IMR-90 (cell line): Measurements from ENCODE around the gene SCAF1. TPM values are rescaled to one million over a fixed set of nuclear protein-coding genes. Genes with fewer than 3 reads are reported as not detected.

Experiments used
- ATAC-seq: fragments of 200-7000 bp; cut with Tn5 transposase; 2 replicates; pipeline ENCODE4 v1.9.1; 2020; ENCODE audit warnings: low read depth, mild to moderate bottlenecking, moderate library complexity
- BruUV-seq: library from RNA; stranded (reverse); fragments of 400-500 nt; replicated peaks from 2 replicates; lab custom pipeline; 2021; lab: Mats Ljungman, UMichigan
- CTCF ChIA-PET: fragments of 300-600 bp; formaldehyde crosslinking; extraction: SDS; loops from one replicate; lab custom pipeline; 2021; ENCODE audit warnings: antibody characterized with exemption; lab: Yijun Ruan, JAX
- POLR2A ChIA-PET: fragments of 300-600 bp; sonication (Branson Sonifier 250); formaldehyde crosslinking; loops from one replicate; lab custom pipeline; 2022; ENCODE audit warnings: antibody characterized with exemption; ENCODE audit not compliant: unreplicated experiment; lab: Charles Lee
- DNase-seq: peaks from one replicate; pipeline ENCODE4 v3.0.0; 2013
- H2AFZ ChIP-seq: replicated peaks from 2 replicates; pipeline ENCODE3; 2013; ENCODE audit warnings: low read length, mild to moderate bottlenecking; ENCODE audit not compliant: poor library complexity
- H2AK5ac ChIP-seq: 2 replicates; pipeline ENCODE4 v1.6.1; 2013; ENCODE audit warnings: low read depth, low read length, inconsistent platforms
- H2AK9ac ChIP-seq: replicated peaks from 2 replicates; pipeline ENCODE3; 2013; ENCODE audit warnings: mild to moderate bottlenecking, low read depth, low read length, moderate library complexity; ENCODE audit not compliant: poor library complexity
- H2BK120ac ChIP-seq: 2 replicates; pipeline ENCODE4 v1.6.1; 2013; ENCODE audit warnings: low read depth, low read length, inconsistent platforms
- H2BK15ac ChIP-seq: 3 replicates; pipeline ENCODE4 v1.6.1; 2013; ENCODE audit warnings: low read depth, low read length, inconsistent platforms
- H2BK20ac ChIP-seq: 2 replicates; pipeline ENCODE4 v1.6.1; 2013; ENCODE audit warnings: low read depth, mild to moderate bottlenecking, inconsistent platforms, low read length, moderate library complexity
- H2BK5ac ChIP-seq: 2 replicates; pipeline ENCODE4 v1.6.1; 2013; ENCODE audit warnings: mild to moderate bottlenecking, low read depth, low read length, inconsistent platforms; ENCODE audit not compliant: poor library complexity, severe bottlenecking
- H3K14ac ChIP-seq: replicated peaks from 2 replicates; pipeline ENCODE4 v1.6.1; 2013; ENCODE audit warnings: low read depth, low read length, inconsistent platforms
- H3K18ac ChIP-seq: 2 replicates; pipeline ENCODE4 v1.6.1; 2013; ENCODE audit warnings: low read depth, low read length, control low read depth
- H3K23ac ChIP-seq: 2 replicates; pipeline ENCODE4 v1.6.1; 2013; ENCODE audit warnings: low read depth, low read length, inconsistent platforms
- H3K27ac ChIP-seq: 2 replicates; pipeline ENCODE4 v1.5.1; 2013; ENCODE audit warnings: mild to moderate bottlenecking, control low read depth, low read length; ENCODE audit not compliant: insufficient read depth
- H3K27me3 ChIP-seq: 2 replicates; pipeline ENCODE4 v1.6.1; 2013; ENCODE audit warnings: low read length; ENCODE audit not compliant: control insufficient read depth, insufficient read depth
- H3K36me3 ChIP-seq: 2 replicates; pipeline ENCODE4 v1.6.1; 2013; ENCODE audit warnings: low read length, mixed read lengths; ENCODE audit not compliant: control insufficient read depth, insufficient read depth
- H3K4ac ChIP-seq: 2 replicates; pipeline ENCODE4 v1.6.1; 2013; ENCODE audit warnings: low read depth, low read length, inconsistent platforms
- H3K4me1 ChIP-seq: 2 replicates; pipeline ENCODE4 v1.6.1; 2013; ENCODE audit warnings: low read length, mixed read lengths; ENCODE audit not compliant: control insufficient read depth, insufficient read depth
- H3K4me2 ChIP-seq: 2 replicates; pipeline ENCODE4 v1.6.1; 2013; ENCODE audit warnings: low read depth, mild to moderate bottlenecking, control low read depth, low read length, moderate library complexity
- H3K4me3 ChIP-seq: 2 replicates; pipeline ENCODE4 v1.5.1; 2013; ENCODE audit warnings: low read depth, mild to moderate bottlenecking, control low read depth, low read length, moderate library complexity; ENCODE audit not compliant: insufficient read depth
- H3K56ac ChIP-seq: 2 replicates; pipeline ENCODE4 v1.6.1; 2013; ENCODE audit warnings: low read length, inconsistent platforms; ENCODE audit not compliant: insufficient read depth; ENCODE audit errors: extremely low read depth
- H3K79me1 ChIP-seq, 2 experiments: 2 replicates each; pipeline ENCODE4 v1.6.1; 2013; ENCODE audit warnings: low read length in 2 of 2, inconsistent platforms in 1 of 2, low read depth in 1 of 2
- H3K9ac ChIP-seq: 2 replicates; pipeline ENCODE4 v1.6.1; 2013; ENCODE audit warnings: low read depth, low read length, control low read depth
- H3K9me1 ChIP-seq: 2 replicates; pipeline ENCODE4 v1.6.1; 2013; ENCODE audit warnings: low read length, inconsistent platforms; ENCODE audit not compliant: insufficient read depth
- H3K9me3 ChIP-seq: 2 replicates; pipeline ENCODE4 v1.6.1; 2013; ENCODE audit warnings: low read length; ENCODE audit not compliant: control insufficient read depth, insufficient read depth
- H4K20me1 ChIP-seq: 2 replicates; pipeline ENCODE4 v1.6.1; 2013; ENCODE audit warnings: low read length, inconsistent platforms; ENCODE audit not compliant: insufficient read depth
- H4K5ac ChIP-seq: 2 replicates; pipeline ENCODE4 v1.6.1; 2013; ENCODE audit warnings: mild to moderate bottlenecking, low read depth, low read length, control low read depth
- H4K8ac ChIP-seq, 2 experiments: 2 replicates each; pipeline ENCODE4 v1.6.1; 2013; ENCODE audit warnings: low read depth in 2 of 2, low read length in 2 of 2, control low read depth in 1 of 2, inconsistent platforms in 1 of 2
- H4K91ac ChIP-seq: 2 replicates; pipeline ENCODE4 v1.6.1; 2013; ENCODE audit warnings: low read depth, low read length, inconsistent platforms; ENCODE audit not compliant: insufficient read depth
- BHLHE40 ChIP-seq: fragments of 150-350 bp; IDR thresholded peaks from 2 replicates; pipeline ENCODE4 v1.6.1; 2016; ENCODE audit warnings: mild to moderate bottlenecking, low read depth, low read length
- CEBPB ChIP-seq: IDR thresholded peaks from 2 replicates; pipeline ENCODE4 v1.6.1; 2012; ENCODE audit warnings: low read depth, low read length, improper control_type of control experiment
- CHD1 ChIP-seq: IDR thresholded peaks from 2 replicates; pipeline ENCODE4 v1.6.1; 2012; ENCODE audit warnings: low read depth, low read length, improper control_type of control experiment
- FOS ChIP-seq: fragments of 150-350 bp; IDR thresholded peaks from 2 replicates; pipeline ENCODE4 v1.6.1; 2016; ENCODE audit warnings: low read depth, low read length
- MAZ ChIP-seq: IDR thresholded peaks from 2 replicates; pipeline ENCODE4 v1.6.1; 2012; ENCODE audit warnings: low read depth, mild to moderate bottlenecking, low read length, improper control_type of control experiment, moderate library complexity, borderline replicate concordance
- MXI1 ChIP-seq: IDR thresholded peaks from 2 replicates; pipeline ENCODE4 v1.6.1; 2012; ENCODE audit warnings: low read depth, mild to moderate bottlenecking, low read length, moderate library complexity, borderline replicate concordance
- NFE2L2 ChIP-seq: fragments of 150-350 bp; IDR thresholded peaks from 2 replicates; pipeline ENCODE4 v1.6.1; 2016; ENCODE audit warnings: low read depth, mild to moderate bottlenecking, low read length
- RAD21 ChIP-seq: IDR thresholded peaks from 2 replicates; pipeline ENCODE4 v1.6.1; 2012; ENCODE audit warnings: low read length, improper control_type of control experiment
- RCOR1 ChIP-seq: IDR thresholded peaks from 2 replicates; pipeline ENCODE4 v1.6.1; 2012; ENCODE audit warnings: mild to moderate bottlenecking, low read length, improper control_type of control experiment; ENCODE audit not compliant: insufficient replicate concordance
- RFX5 ChIP-seq: IDR thresholded peaks from 2 replicates; pipeline ENCODE4 v1.8.0; 2012; ENCODE audit warnings: low read depth, mild to moderate bottlenecking, low read length, moderate library complexity
- SMC3 ChIP-seq: fragments of 150-350 bp; IDR thresholded peaks from 2 replicates; pipeline ENCODE4 v1.6.1; 2016; ENCODE audit warnings: low read depth, mild to moderate bottlenecking, antibody characterized with exemption, low read length, moderate library complexity
- WGBS, 2 experiments: methylation state at CpG; one replicate each; pipeline versions ENCODE4 v1.1.5 to v1.1.7; 2013; ENCODE audit warnings: missing lambda C conversion rate in 2 of 2; ENCODE audit not compliant: insufficient read length in 1 of 2; ENCODE audit errors: extremely low coverage in 2 of 2; 5-methylcytosine and 5-hydroxymethylcytosine counted together
- dilution Hi-C: fragments of 300-500 bp; cut with HindIII; formaldehyde crosslinking; loops from one replicate; pipeline ENCODE4 v1.14.3; 2018; ENCODE audit warnings: low sequenced_read_pairs; ENCODE audit not compliant: unreplicated experiment
- in situ Hi-C: fragments of 300-500 bp; cut with MboI; formaldehyde crosslinking; loops from 3 replicates; pipeline ENCODE4 v1.14.3; 2019; ENCODE audit warnings: low sequenced_read_pairs, inconsistent platforms, mixed read lengths
- intact Hi-C: fragments of 100-400 bp; cut with micrococcal nuclease; formaldehyde crosslinking; loops from 2 replicates; pipeline ENCODE4 v1.10.0; 2022
- polyA plus RNA-seq, 3 experiments: library from polyadenylated mRNA; depleted of rRNA; stranded (reverse); fragments of >200 nt; gene quantifications; 2 replicates each; pipeline ENCODE4 v1.2.3, GENCODE V29; 2012; ENCODE audit warnings: low replicate concordance in 1 of 3
- total RNA-seq: library from RNA; depleted of rRNA; stranded (reverse); fragments of >200 nt; gene quantifications from 2 replicates; pipeline ENCODE4 v1.2.3, GENCODE V29; 2012

SCAF1 gene
- total and polyA plus RNA-seq, 2 of the 4 experiments (the other 2 are of a cell fraction), result 2.2 to 14.8 TPM

DNA sequence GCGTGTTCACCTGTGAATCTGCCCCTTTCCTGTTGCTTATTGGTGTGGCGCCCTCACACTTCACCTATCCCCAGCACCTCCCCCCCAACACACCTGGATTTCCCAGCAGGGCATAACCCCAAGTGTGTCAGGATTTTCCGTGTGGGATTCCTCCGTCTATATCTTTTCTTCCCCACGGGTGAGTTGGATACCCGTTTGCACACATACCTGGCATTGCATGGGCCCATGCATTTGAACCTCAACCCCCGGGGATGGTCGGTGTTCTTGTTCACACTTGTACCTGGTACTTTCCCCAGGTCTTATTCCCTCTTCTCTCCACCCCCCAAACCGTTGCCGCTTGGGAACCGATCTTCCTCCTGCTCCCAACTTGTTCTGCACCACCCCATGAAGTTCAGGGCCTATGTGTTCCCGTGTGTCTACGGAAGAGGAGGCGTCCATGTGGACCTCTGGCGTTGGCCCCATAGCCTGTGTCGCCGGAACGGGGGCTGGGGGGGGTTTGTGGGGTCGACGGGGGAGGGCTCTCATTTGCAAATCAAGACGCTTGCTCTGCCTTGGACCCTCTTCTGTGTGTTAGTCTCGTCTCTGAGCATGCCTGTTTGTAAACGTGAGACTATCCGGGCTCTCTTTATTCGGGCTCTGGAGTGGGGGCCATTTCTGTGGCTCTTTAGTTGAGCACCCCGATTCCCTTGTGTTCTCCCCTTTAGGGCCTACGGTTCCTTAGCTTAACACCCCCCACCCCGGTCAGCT, 49.4 kb upstream of the SCAF1 start:
- dilution Hi-C loops, result no loop called here
- WGBS, 2 experiments, result 0% methylated on average over 3 of the region's 28 CpGs; no CpG with 5 or more reads in 1 of the 2 experiments
- no peak overlapping the region; a peak in 1 of 4 replicates for H4K8ac ChIP-seq
- peak overlapping the region; percentile 72; the same call in 1 of the 2 replicates for H2AK5ac ChIP-seq
- intact Hi-C loops, result loop anchor here (5.0 kb wide), 1 partner anchor 85 kb away; the partner anchor contains the start of gene PRMT1
- peak overlapping the region; percentile 94 for H3K9ac ChIP-seq
- ATAC-seq, result no peak
- H2AK9ac ChIP-seq, result peak overlapping the region; percentile 98
- no TSS peak for BruUV-seq
- H3K79me1 ChIP-seq, result peaks cover 6 to 27% of the 10 kb centered on the region in 2 experiments; a peak in 3 of 4 replicates
- no peak overlapping the region for H4K5ac ChIP-seq
- peaks cover 26% of the 10 kb centered on the region for H3K36me3 ChIP-seq
- H2BK15ac ChIP-seq, result no peak overlapping the region
- H3K14ac ChIP-seq, result peak overlapping the region; percentile 60
- peak overlapping the region; percentile 85 for H2AFZ ChIP-seq
- H3K18ac ChIP-seq, result no peak overlapping the region
- no peaks in the 10 kb centered on the region for H3K9me3 ChIP-seq
- H4K91ac ChIP-seq, result no peak overlapping the region; the same call in 1 of the 2 replicates
- in situ Hi-C loops, result no loop called here
- H3K4me1 ChIP-seq, result peaks cover 7% of the 10 kb centered on the region; the same call in 1 of the 2 replicates
- no peak for DNase-seq
- H2BK20ac ChIP-seq, result no peak overlapping the region
- H3K23ac ChIP-seq, result peak overlapping the region; percentile 97
- H3K4me2 ChIP-seq, result peak overlapping the region; percentile 91
- peak overlapping the region; percentile 81 for H2BK5ac ChIP-seq
- H3K27ac ChIP-seq, result peak overlapping the region; percentile 97
- POLR2A ChIA-PET, result interaction anchor here (1.0 kb wide), 1 partner anchor 48 kb away, joined by 9 read pairs; no protein-coding TSS in a partner anchor
- peak overlapping the region; percentile 10; the same call in 1 of the 2 replicates for H3K56ac ChIP-seq
- CTCF ChIA-PET, result no interaction called here
- H3K27me3 ChIP-seq, result no peaks in the 10 kb centered on the region
- peak overlapping the region; percentile 97 for H3K4me3 ChIP-seq
- peaks cover 28% of the 10 kb centered on the region for H4K20me1 ChIP-seq
- no peak for TF ChIP-seq MAZ
- TF ChIP-seq RCOR1, result no peak
- TF ChIP-seq SMC3, result no peak
- no peak for TF ChIP-seq MXI1
- TF ChIP-seq FOS, result no peak
- TF ChIP-seq CHD1, result no peak
- TF ChIP-seq NFE2L2, result no peak
- TF ChIP-seq BHLHE40, result no peak
- no peak for TF ChIP-seq CEBPB
- TF ChIP-seq RFX5, result no peak
- no peak for TF ChIP-seq RAD21
- no peak overlapping the region for H2BK120ac ChIP-seq
- peak overlapping the region; percentile 46 for H3K4ac ChIP-seq
- H3K9me1 ChIP-seq, result no peaks in the 10 kb centered on the region
